Ishikawa (cell line): ENCODE measurements around the gene CAMTA1.

Experiments
- CEBPB ChIP-seq: IDR thresholded peaks from 2 replicates; pipeline ENCODE4 v1.6.1; 2012
- CREB1 ChIP-seq: IDR thresholded peaks from 2 replicates; pipeline ENCODE4 v1.6.1; 2012; ENCODE audit warnings: low read depth
- EGR1 ChIP-seq: IDR thresholded peaks from 2 replicates; pipeline ENCODE4 v1.6.1; 2012
- EP300 ChIP-seq: IDR thresholded peaks from 2 replicates; pipeline ENCODE4 v1.6.1; 2012; ENCODE audit warnings: borderline replicate concordance
- FOXM1 ChIP-seq: IDR thresholded peaks from 2 replicates; pipeline ENCODE4 v1.6.1; 2012; ENCODE audit warnings: low read depth, borderline replicate concordance
- MAX ChIP-seq: IDR thresholded peaks from 2 replicates; pipeline ENCODE4 v1.6.1; 2012
- NFIC ChIP-seq: IDR thresholded peaks from 2 replicates; pipeline ENCODE4 v1.6.1; 2012
- RAD21 ChIP-seq: IDR thresholded peaks from 2 replicates; pipeline ENCODE4 v1.6.1; 2012; ENCODE audit warnings: low read depth
- TAF1 ChIP-seq: IDR thresholded peaks from 2 replicates; pipeline ENCODE4 v1.6.1; 2012; ENCODE audit warnings: low read depth, mild to moderate bottlenecking
- TCF12 ChIP-seq: IDR thresholded peaks from 2 replicates; pipeline ENCODE4 v1.6.1; 2012; ENCODE audit warnings: low read depth
- TEAD4 ChIP-seq: IDR thresholded peaks from 2 replicates; pipeline ENCODE4 v1.6.1; 2012
- YY1 ChIP-seq: IDR thresholded peaks from 2 replicates; pipeline ENCODE4 v1.6.1; 2012; ENCODE audit warnings: low read depth
- ZBTB7A ChIP-seq: IDR thresholded peaks from 2 replicates; pipeline ENCODE4 v1.6.1; 2012; ENCODE audit warnings: low read depth
- TF ChIP-seq, protein P1 (sequence below): IDR thresholded peaks from 2 replicates; pipeline ENCODE4 v1.6.1; 2012
- TF ChIP-seq, protein P2 (sequence below): IDR thresholded peaks from 2 replicates; pipeline ENCODE4 v1.6.1; 2012; ENCODE audit warnings: low read depth, mild to moderate bottlenecking

CAMTA1 gene

DNA sequence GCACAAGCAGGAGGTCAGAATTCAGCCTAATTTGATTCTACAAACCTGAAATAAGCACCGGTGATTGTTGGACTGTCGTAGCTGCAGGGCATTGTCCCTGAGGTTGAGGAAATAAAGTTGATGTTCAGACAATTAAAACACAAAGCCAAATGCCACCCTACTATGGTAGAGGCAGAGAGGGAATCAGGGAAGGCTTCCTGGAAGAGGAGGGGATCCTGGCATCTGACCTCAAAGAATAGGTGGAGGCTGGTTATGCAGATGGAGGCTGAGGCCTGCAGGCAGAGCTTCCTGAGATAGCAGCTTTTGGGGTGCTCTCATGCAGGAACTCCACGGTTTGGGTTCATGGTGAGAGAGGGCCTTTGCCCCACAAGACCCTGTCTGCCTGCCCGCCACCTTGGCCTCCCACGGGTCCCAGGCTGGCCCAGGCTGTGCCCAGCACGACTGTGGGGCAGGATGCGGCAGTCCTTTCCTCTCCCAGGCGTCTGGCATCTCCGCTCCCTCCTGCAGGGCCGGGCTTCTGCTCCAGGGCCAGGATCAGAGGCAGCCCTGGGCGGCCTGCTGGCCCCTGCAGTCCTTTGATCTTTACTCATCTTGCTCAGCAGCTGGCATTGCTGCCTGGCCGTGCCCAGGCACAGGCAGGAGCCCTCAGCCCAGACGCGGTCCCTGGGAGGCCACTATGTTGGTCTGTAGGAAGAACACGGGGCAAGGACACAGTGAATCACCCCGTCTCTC is 851.7 kb downstream of the CAMTA1 start:
- TF ChIP-seq, protein P1, sequence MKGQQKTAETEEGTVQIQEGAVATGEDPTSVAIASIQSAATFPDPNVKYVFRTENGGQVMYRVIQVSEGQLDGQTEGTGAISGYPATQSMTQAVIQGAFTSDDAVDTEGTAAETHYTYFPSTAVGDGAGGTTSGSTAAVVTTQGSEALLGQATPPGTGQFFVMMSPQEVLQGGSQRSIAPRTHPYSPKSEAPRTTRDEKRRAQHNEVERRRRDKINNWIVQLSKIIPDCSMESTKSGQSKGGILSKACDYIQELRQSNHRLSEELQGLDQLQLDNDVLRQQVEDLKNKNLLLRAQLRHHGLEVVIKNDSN, result no peak
- TF ChIP-seq ZBTB7A (no peak), MAX (no peak), FOXM1 (no peak), YY1 (no peak), TCF12 (no peak), EGR1 (no peak), NFIC (no peak), RAD21 (no peak), TEAD4 (no peak), CEBPB (no peak), EP300 (no peak), TAF1 (no peak), CREB1 (no peak)
- TF ChIP-seq, protein P2, sequence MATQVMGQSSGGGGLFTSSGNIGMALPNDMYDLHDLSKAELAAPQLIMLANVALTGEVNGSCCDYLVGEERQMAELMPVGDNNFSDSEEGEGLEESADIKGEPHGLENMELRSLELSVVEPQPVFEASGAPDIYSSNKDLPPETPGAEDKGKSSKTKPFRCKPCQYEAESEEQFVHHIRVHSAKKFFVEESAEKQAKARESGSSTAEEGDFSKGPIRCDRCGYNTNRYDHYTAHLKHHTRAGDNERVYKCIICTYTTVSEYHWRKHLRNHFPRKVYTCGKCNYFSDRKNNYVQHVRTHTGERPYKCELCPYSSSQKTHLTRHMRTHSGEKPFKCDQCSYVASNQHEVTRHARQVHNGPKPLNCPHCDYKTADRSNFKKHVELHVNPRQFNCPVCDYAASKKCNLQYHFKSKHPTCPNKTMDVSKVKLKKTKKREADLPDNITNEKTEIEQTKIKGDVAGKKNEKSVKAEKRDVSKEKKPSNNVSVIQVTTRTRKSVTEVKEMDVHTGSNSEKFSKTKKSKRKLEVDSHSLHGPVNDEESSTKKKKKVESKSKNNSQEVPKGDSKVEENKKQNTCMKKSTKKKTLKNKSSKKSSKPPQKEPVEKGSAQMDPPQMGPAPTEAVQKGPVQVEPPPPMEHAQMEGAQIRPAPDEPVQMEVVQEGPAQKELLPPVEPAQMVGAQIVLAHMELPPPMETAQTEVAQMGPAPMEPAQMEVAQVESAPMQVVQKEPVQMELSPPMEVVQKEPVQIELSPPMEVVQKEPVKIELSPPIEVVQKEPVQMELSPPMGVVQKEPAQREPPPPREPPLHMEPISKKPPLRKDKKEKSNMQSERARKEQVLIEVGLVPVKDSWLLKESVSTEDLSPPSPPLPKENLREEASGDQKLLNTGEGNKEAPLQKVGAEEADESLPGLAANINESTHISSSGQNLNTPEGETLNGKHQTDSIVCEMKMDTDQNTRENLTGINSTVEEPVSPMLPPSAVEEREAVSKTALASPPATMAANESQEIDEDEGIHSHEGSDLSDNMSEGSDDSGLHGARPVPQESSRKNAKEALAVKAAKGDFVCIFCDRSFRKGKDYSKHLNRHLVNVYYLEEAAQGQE, result no peak

DNA sequence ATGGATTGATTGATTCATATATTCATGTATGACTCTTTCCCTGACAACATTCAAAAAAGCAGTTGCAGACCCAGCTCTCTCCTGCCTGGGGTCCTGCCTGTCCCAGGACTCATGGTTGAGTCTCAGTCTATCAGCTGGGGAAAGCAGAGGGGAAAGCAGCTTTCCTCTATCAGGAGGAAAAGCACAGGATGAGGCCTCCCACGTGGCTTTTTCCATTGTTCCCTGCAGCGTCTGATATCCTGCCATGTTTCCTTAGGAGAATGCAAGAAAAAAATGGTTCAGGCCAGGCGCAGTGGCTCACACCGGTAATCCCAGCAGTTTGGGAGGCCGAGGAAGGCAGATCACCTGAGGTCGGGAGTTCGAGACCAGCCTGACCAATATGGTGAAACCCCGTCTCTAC is 852.8 kb downstream of the CAMTA1 start:
- TF ChIP-seq MAX (no peak), FOXM1 (no peak), EGR1 (no peak), ZBTB7A (no peak), EP300 (no peak), CEBPB (no peak), NFIC (no peak), TAF1 (no peak), TCF12 (no peak), YY1 (no peak), RAD21 (no peak), TEAD4 (no peak)
- TF ChIP-seq, protein P1, result no peak
- TF ChIP-seq, protein P2, result no peak

DNA sequence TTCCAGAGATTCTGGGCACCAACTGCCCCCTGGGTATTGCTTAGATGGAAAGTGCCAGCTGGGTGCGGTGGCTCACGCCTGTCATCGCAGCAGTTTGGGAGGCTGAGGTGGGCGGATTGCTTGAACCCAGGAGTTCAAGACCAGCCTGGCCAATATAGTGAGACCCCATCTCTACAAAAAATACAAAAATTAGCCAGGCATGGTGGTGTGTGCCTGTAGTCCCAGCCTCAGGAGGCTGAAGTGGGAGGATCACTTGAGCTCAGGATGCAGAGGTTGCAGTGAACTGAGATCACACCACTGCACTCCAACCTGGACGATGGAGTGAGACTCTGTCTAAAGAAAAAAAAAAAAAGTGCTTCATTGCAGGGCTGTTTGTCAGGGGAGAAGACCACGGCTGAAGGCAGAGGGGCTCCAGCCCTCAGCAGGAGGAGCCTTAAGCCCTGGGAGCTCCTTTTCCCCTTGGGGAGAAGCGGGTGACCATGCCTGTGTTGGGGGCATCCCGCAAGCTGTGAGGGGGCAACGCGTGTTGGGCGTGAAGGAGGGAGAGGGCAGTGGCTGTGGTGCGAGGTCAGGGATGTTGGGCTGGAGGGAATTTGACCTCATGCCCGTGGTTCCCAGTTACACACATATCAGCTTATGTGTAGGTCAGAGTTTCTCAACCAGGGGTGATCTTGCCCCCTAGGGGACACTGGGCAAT is 854.3 kb downstream of the CAMTA1 start:
- TF ChIP-seq FOXM1 (no peak), YY1 (no peak), CREB1 (no peak), ZBTB7A (no peak), EP300 (no peak), RAD21 (no peak), TEAD4 (no peak), MAX (no peak), NFIC (no peak), EGR1 (no peak), CEBPB (no peak), TAF1 (no peak), TCF12 (no peak)
- TF ChIP-seq, protein P2, result no peak
- TF ChIP-seq, protein P1, result no peak
